Measurements from ENCODE around the gene CYBB.
A peak's percentile ranks its signal among the peaks of the same experiment; 100 is the strongest.

Gene CYBB

GRCh38 chrX:37783305-37783704 lies 3.4 kb downstream of the CYBB start:
- H3K4me3 ChIP-seq (ENCODE audit: low read length): no peak overlapping the region
- no peak for DNase-seq (ENCODE audit: low read depth)
- no peak for TF ChIP-seq CTCF (conservative IDR thresholded peaks at IDR 0.05; ENCODE audit: low read depth, low read length)

DNA sequence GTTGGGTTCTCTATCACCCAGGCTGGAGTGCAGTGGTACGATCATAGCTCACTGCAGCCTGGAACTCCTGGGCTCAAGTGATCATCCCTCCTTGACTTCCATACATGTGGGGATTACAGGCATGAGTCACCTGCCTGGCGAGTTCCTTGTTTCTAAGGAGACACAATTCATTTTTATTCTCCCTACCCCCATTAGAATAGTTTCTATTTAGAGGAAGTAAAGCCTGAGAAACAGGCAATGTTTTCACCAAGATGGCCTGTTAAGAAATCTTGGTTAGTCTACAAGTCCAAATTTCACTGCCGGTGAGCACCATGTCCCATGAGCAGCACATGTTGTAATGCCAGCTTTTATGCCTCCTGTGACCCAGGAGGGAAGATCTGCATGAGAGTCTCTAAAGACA lies 5.7 kb downstream of the CYBB start:
- DNase-seq (ENCODE audit: low read depth): peak; percentile 39
- no peak for TF ChIP-seq CTCF (conservative IDR thresholded peaks at IDR 0.05; ENCODE audit: low read depth, low read length)
- H3K4me3 ChIP-seq (ENCODE audit: low read length): no peak overlapping the region

GRCh38 chrX:37786624-37787422 lies 7.0 kb downstream of the CYBB start:
- TF ChIP-seq CTCF (conservative IDR thresholded peaks at IDR 0.05; ENCODE audit: low read depth, low read length): no peak
- DNase-seq (ENCODE audit: low read depth): no peak
- no peak overlapping the region for H3K4me3 ChIP-seq (ENCODE audit: low read length)

GRCh38 chrX:37787423-37787869 lies 7.6 kb downstream of the CYBB start:
- TF ChIP-seq CTCF (conservative IDR thresholded peaks at IDR 0.05; ENCODE audit: low read depth, low read length): no peak
- no peak overlapping the region for H3K4me3 ChIP-seq (ENCODE audit: low read length)
- no peak for DNase-seq (ENCODE audit: low read depth)

DNA sequence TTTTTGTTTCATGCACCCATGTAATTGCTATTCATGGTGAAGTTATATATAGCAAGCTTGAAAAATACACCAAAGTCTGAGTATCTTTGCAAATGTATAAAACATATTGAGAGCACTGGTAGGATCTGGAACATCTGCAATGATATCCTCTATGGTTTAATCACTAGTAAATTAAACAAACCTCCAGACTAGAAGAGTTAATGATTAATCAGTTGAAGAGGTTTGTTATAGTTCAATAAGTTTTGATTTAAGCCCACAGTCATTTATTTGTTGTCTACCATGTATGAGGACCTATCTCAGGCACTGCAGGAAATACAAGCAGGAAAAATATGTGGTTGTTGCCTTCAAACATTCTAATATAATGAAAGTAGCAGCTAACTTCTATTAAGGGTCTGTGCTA lies 16.5 kb downstream of the CYBB start:
- no peak for DNase-seq (ENCODE audit: low read depth)
- no peak overlapping the region for H3K4me3 ChIP-seq (ENCODE audit: low read length)
- no peak for TF ChIP-seq CTCF (conservative IDR thresholded peaks at IDR 0.05; ENCODE audit: low read depth, low read length)

- no peak for DNase-seq (ENCODE audit: low read depth)
- no peak overlapping the region for H3K4me3 ChIP-seq (ENCODE audit: low read length)
- no peak for TF ChIP-seq CTCF (conservative IDR thresholded peaks at IDR 0.05; ENCODE audit: low read depth, low read length)
These were observed 16.9 kb downstream of the CYBB start for GRCh38 chrX:37796805-37797204.

GRCh38 chrX:37799936-37800335 lies 20.1 kb downstream of the CYBB start:
- DNase-seq (ENCODE audit: low read depth): no peak
- no peak for TF ChIP-seq CTCF (conservative IDR thresholded peaks at IDR 0.05; ENCODE audit: low read depth, low read length)
- no peak overlapping the region for H3K4me3 ChIP-seq (ENCODE audit: low read length)

Measured in retinal pigment epithelial cell (primary cell).